Progenitor cell of endocrine pancreas (in vitro differentiated cells): ENCODE results near the gene TUBGCP6. TPM values are rescaled to one million over a fixed set of nuclear protein-coding genes. Genes with fewer than 3 reads are reported as not detected.

Experiments
- DNase-seq: peaks from one replicate; pipeline ENCODE4 v3.0.0; 2021; ENCODE audit warnings: low spot score; ENCODE audit not compliant: unreplicated experiment
- H3K27ac Mint-ChIP-seq: 2 replicates; pipeline ENCODE4 v1.8.0; 2021; ENCODE audit warnings: mild to moderate bottlenecking, moderate library complexity, mixed read lengths
- H3K27me3 Mint-ChIP-seq: 2 replicates; pipeline ENCODE4 v1.8.0; 2021; ENCODE audit warnings: mixed read lengths
- H3K36me3 Mint-ChIP-seq: 2 replicates; pipeline ENCODE4 v1.8.0; 2022; ENCODE audit warnings: mixed read lengths; ENCODE audit not compliant: insufficient read depth
- H3K4me1 Mint-ChIP-seq: 2 replicates; pipeline ENCODE4 v1.8.0; 2021; ENCODE audit warnings: low read depth, mixed read lengths
- H3K4me3 Mint-ChIP-seq: 2 replicates; pipeline ENCODE4 v1.8.0; 2021; ENCODE audit warnings: low read depth, mild to moderate bottlenecking, moderate library complexity, mixed read lengths
- H3K9me3 Mint-ChIP-seq: 2 replicates; pipeline ENCODE4 v1.8.0; 2021; ENCODE audit warnings: low read depth, mixed read lengths
- CTCF ChIP-seq: fragments of 200-600 bp; sonication (generic); IDR thresholded peaks from one replicate; pipeline ENCODE4 v1.5.0; 2021; ENCODE audit warnings: antibody characterized with exemption, mild to moderate bottlenecking; ENCODE audit not compliant: unreplicated experiment
- total RNA-seq: library from RNA; stranded (reverse); gene quantifications from 2 replicates; pipeline ENCODE4 v1.2.1, GENCODE V29; 2021

TUBGCP6 gene
- total RNA-seq, 1 donor from 2014 or later = 70.9 TPM

DNA sequence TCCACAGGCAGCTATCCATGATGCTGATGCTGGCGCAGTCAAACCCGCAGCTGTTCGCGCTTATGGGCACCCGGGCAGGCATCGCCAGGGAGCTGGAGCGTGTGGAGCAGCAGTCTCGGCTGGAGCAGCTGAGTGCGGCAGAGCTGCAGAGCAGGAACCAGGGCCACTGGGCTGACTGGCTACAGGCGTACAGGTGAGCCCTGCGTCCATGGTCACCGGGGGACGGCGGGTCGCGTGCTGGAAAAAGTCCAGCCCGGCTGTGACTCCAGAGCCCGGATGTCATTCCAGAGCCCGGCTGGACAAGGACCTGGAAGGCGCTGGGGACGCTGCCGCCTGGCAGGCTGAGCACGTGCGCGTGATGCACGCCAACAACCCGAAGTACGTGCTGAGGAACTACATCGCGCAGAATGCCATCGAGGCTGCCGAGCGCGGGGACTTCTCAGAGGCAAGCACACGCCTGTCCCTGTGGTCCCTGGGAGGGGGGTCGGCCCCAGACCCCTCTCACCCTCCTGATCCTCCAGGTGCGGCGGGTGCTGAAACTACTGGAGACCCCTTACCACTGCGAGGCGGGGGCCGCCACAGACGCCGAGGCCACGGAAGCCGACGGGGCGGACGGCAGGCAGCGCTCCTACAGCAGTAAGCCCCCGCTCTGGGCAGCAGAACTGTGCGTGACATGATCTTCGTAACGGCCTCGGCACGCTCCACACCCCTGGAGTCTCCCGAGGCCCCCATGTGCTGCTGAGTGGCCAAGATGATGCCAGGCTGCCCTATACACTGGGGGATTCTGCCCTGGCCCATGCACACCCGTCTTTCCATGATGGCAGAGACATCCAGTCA, 27.9 kb downstream of the TUBGCP6 start:
- H3K4me1 Mint-ChIP-seq = no peaks in the 10 kb centered on the region
- no peak for TF ChIP-seq CTCF
- H3K9me3 Mint-ChIP-seq = no peaks in the 10 kb centered on the region
- no peaks in the 10 kb centered on the region for H3K27me3 Mint-ChIP-seq
- H3K27ac Mint-ChIP-seq = no peak overlapping the region
- DNase-seq = no peak
- no peak overlapping the region for H3K4me3 Mint-ChIP-seq
- H3K36me3 Mint-ChIP-seq = peaks cover 19% of the 10 kb centered on the region

DNA sequence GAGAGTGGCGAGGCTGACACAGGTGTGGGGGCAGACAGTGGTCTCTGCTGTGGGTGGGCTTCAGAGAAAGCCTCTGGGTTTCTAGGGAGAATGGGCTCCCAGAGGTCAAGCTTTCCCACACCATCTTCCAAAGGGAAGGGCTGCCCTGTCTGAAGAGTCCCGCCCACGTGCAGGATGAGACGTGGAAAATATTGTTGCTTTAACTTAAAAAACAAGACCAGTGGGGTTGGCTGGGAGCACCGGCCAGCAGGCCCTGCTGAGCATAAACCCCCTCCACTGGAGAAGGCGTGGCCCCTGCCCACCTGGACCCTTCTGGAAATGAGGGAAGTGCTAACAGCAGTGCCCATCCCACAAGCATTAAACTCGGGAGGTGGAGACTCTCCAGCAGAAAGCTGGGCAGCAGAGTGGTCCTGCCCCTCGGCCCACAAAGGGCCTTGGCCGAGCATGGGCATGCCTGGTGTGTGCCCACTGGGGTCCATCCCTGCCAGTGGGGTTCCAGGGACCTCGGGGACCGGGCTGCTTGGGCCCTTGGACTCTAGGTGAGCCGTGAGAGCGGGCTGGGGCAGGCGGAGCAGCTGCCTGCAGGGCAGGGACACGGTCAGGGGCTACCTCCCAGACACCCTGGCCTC, 28.7 kb downstream of the TUBGCP6 start:
- H3K36me3 Mint-ChIP-seq = peaks cover 20% of the 10 kb centered on the region
- TF ChIP-seq CTCF = no peak
- no peak overlapping the region for H3K27ac Mint-ChIP-seq
- no peaks in the 10 kb centered on the region for H3K9me3 Mint-ChIP-seq
- no peak for DNase-seq
- H3K27me3 Mint-ChIP-seq = no peaks in the 10 kb centered on the region
- H3K4me3 Mint-ChIP-seq = no peak overlapping the region
- H3K4me1 Mint-ChIP-seq = no peaks in the 10 kb centered on the region

GRCh38 chr22:50215297-50216054, 29.3 kb downstream of the TUBGCP6 start:
- Mint-ChIP-seq H3K36me3 (peaks cover 21% of the 10 kb centered on the region), H3K9me3 (no peaks in the 10 kb centered on the region), H3K27ac (no peak overlapping the region)

GRCh38 chr22:50213263-50213662, 31.6 kb downstream of the TUBGCP6 start:
- Mint-ChIP-seq H3K36me3 (peaks cover 25% of the 10 kb centered on the region), H3K4me1 (no peaks in the 10 kb centered on the region), H3K27ac (no peak overlapping the region), H3K9me3 (no peaks in the 10 kb centered on the region), H3K27me3 (no peaks in the 10 kb centered on the region), H3K4me3 (no peak overlapping the region)
- no peak for DNase-seq
- TF ChIP-seq CTCF = no peak

More at GRCh38 chr22:50215297-50216054, 29.3 kb downstream of the TUBGCP6 start:
- DNase-seq = no peak
- H3K4me3 Mint-ChIP-seq = no peak overlapping the region
- TF ChIP-seq CTCF = no peak
- no peaks in the 10 kb centered on the region for H3K4me1 Mint-ChIP-seq
- no peaks in the 10 kb centered on the region for H3K27me3 Mint-ChIP-seq

DNA sequence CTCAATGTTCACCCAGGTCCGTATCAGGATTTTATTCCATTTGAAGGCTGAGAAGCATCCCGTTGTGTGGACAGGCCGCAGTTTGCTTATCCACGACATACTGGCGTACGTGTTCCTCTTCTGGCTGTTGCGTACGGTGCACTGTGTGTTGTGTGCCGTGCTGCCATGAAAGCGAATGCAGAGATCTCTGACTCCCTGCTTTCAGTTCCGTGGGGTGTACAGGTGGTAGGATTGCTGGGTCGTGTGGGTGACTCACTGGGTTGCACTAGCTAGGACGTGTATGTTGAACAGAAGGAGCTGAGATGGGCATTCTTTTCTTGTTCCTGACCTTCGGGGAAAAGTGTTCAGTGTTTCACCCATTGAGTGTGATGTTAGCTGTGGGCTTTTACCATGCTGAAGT, 33.7 kb downstream of the TUBGCP6 start:
- Mint-ChIP-seq H3K27ac (no peak overlapping the region), H3K27me3 (no peaks in the 10 kb centered on the region), H3K4me1 (no peaks in the 10 kb centered on the region), H3K9me3 (no peaks in the 10 kb centered on the region), H3K4me3 (no peak overlapping the region), H3K36me3 (peaks cover 26% of the 10 kb centered on the region)
- TF ChIP-seq CTCF = no peak
- no peak for DNase-seq
